GM10266 (cell line): ENCODE data around the gene SDK1.

Experiments
- DNase-seq: peaks from one replicate; pipeline ENCODE4 v3.0.0; 2012; ENCODE audit errors: extremely low spot score
- CTCF ChIP-seq: IDR thresholded peaks from 2 replicates; pipeline ENCODE4 v1.5.1; 2012; ENCODE audit warnings: mild to moderate bottlenecking, low read depth; ENCODE audit not compliant: control insufficient read depth, insufficient read depth; ENCODE audit errors: missing control alignments

SDK1 gene

GRCh38 chr7:3805151-3805550 is 504.1 kb downstream of the SDK1 start:
- DNase-seq: no peak
- TF ChIP-seq CTCF: no peak

- TF ChIP-seq CTCF: no peak
- no peak for DNase-seq
Measured at GRCh38 chr7:3806516-3806915, 505.5 kb downstream of the SDK1 start.

GRCh38 chr7:3807824-3808223 is 506.8 kb downstream of the SDK1 start:
- DNase-seq: no peak
- TF ChIP-seq CTCF: no peak

GRCh38 chr7:3821488-3821887 is 520.4 kb downstream of the SDK1 start:
- DNase-seq: no peak
- no peak for TF ChIP-seq CTCF

GRCh38 chr7:3825491-3825890 is 524.4 kb downstream of the SDK1 start:
- DNase-seq: no peak
- no peak for TF ChIP-seq CTCF

GRCh38 chr7:3832199-3832598 is 531.1 kb downstream of the SDK1 start:
- no peak for DNase-seq
- TF ChIP-seq CTCF: no peak

GRCh38 chr7:3835109-3835508 is 534.1 kb downstream of the SDK1 start:
- DNase-seq: no peak
- TF ChIP-seq CTCF: no peak

- DNase-seq: no peak
- TF ChIP-seq CTCF: no peak
Measured at GRCh38 chr7:3836855-3837254, 535.8 kb downstream of the SDK1 start.
